Middle frontal gyrus (tissue), 1 donor: Measurements from ENCODE around the gene HCN3.
"Not testable (repeated sequence)": the region's sequence is repeated elsewhere in the genome, so short reads cannot be mapped to it uniquely, and the experiment has no call there.

Source experiments
- DNase-seq: peaks from one replicate; pipeline ENCODE4 v3.0.0-alpha.2; 2015; ENCODE audit warnings: low spot score; ENCODE audit errors: extremely low spot score

Gene HCN3

DNA sequence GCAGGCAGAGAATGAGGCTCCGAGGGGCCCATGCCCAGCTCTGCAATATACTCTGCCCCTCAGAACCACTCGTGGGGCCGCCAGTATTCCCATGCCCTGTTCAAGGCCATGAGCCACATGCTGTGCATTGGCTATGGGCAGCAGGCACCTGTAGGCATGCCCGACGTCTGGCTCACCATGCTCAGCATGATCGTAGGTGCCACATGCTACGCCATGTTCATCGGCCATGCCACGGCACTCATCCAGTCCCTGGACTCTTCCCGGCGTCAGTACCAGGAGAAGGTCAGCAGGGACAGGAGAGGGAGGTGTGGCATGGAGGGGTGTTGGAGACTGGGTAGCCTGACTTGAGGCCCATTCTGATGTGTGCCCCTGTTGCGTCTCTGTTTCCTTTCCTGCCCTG, 7.2 kb downstream of the HCN3 start:
- no peak for DNase-seq

DNA sequence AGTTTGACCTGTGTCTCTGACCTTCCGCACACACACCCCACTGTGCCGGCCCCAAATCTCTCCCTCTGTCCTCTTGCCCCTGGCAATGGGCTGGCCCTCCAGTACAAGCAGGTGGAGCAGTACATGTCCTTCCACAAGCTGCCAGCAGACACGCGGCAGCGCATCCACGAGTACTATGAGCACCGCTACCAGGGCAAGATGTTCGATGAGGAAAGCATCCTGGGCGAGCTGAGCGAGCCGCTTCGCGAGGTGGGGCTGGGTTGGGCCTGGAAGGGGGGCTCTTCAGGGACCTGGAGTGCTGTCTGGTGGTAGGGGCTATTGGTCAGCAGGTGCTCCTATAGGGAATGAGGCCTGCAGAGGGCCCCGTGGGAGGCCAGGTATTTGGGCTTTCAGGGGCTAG, 7.8 kb downstream of the HCN3 start:
- no peak for DNase-seq

DNA sequence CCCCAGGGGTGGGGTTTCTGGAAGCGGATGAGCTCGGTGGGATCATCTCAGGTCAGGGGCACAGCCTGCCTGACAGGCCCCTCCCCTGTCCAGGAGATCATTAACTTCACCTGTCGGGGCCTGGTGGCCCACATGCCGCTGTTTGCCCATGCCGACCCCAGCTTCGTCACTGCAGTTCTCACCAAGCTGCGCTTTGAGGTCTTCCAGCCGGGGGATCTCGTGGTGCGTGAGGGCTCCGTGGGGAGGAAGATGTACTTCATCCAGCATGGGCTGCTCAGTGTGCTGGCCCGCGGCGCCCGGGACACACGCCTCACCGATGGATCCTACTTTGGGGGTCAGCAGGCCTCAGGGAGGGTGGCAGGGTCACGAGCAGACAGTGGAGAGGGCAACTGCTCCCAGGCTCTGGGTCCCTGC, 8.4 kb downstream of the HCN3 start:
- DNase-seq: no peak

DNA sequence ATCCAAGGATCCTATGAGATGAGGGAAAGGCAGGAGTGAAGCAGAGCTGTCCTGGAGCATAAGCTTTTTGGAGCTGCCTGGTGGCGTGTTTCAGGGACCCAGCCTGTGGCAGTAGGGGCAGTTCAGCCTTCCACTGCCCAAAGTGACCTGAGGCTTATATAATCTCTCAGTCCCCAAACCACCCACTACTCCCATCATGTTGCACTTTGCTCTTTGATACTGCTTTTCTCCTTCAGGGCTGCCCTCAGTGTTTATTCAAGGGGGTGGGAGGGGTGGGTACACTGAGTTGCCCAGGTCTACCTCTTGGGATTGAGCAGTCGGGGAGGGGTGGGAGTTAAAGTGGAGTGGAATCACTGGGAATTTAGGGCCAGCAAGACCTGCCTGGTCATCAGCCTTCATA, 9.3 kb downstream of the HCN3 start:
- DNase-seq: no peak

DNA sequence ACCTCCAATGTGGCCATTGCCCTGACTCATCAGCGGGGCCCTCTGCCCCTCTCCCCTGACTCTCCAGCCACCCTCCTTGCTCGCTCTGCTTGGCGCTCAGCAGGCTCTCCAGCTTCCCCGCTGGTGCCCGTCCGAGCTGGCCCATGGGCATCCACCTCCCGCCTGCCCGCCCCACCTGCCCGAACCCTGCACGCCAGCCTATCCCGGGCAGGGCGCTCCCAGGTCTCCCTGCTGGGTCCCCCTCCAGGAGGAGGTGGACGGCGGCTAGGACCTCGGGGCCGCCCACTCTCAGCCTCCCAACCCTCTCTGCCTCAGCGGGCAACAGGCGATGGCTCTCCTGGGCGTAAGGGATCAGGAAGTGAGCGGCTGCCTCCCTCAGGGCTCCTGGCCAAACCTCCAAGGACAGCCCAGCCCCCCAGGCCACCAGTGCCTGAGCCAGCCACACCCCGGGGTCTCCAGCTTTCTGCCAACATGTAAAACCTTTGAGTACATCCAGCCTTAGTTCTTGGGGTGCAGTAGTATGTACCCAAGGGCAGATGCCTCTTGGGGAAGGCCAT, 10.8 kb downstream of the HCN3 start:
- DNase-seq: no peak

DNA sequence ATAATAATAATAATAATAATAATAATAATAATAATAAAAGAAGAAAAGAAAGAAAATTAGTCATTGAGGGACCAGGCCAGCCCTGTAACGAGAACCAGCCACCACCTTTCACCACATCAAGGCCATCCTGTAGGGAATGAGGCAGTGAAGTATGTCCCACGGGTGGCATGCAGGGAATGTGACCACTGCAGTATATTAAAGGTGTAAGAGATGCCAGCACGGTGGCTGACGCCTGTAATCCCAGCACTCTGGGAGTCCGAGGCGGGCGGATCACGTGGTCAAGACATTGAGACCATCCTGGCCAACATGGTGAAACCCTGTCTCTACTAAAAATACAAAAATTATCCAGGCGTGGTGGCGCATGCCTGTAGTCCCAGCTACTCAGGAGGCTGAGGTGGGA, 13.7 kb downstream of the HCN3 start:
- not testable (repeated sequence) for DNase-seq

DNA sequence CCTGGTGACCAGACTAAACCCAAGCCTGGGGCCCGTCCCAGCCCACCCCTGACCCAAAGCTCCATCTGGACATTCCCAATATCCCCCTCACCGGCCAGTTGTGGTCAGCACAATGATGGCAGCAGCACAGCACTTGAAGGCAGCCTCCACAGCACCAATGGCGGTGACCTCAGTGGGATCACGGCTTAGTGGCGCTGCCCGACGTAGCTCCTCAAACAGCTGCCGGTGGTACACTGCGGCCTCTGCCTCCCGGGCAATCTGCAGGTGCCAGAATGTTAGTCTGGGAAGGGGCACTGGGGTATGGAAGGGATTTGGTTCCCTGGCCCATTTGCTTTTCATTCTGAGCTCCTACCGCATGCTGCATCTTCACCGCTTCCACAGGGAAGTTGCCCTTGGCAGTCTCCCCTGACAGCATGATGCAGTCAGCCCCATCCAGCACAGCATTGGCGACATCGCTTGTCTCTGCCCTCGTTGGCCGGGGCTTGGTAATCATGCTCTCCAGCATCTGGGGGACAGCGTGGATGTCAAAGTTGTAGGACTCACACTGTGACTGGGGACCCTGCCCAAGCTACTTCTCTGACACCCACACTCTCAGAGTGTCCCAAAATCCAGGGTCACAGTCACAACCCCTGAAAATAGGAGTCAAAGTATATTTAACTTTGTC, 16.0 kb downstream of the HCN3 start:
- DNase-seq: no peak

DNA sequence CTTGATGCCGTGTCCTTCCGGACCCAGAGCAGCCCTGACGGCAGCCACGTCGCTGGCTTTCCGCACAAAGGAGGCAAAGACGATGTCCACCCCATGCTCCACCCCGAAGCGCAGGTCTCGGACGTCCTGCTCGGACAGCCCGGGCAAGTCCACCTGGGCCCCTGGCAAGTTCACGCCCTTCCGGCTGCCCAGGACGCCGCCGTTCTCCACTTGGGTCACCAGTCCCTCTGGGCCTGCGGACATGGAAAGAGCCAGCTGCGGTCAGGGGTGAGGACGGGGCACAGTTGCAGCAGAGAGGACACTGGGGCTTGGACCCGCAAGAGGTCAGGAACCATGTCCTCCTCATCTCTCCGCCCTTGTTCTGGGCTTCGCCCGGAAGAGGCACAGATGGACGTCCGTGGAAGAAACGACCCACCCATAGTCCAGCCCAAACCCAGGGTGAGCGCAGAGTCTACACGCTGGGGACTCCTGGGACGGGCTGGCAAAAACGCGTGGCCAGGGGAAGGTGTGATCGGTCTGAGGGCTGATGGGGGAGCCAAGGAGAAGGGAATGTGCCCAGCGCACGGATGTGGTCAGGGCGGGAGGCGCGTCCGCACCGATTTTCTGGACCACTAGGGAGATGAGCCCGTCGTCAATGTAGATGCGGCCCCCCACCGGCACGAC, 17.4 kb downstream of the HCN3 start:
- DNase-seq: no peak

DNA sequence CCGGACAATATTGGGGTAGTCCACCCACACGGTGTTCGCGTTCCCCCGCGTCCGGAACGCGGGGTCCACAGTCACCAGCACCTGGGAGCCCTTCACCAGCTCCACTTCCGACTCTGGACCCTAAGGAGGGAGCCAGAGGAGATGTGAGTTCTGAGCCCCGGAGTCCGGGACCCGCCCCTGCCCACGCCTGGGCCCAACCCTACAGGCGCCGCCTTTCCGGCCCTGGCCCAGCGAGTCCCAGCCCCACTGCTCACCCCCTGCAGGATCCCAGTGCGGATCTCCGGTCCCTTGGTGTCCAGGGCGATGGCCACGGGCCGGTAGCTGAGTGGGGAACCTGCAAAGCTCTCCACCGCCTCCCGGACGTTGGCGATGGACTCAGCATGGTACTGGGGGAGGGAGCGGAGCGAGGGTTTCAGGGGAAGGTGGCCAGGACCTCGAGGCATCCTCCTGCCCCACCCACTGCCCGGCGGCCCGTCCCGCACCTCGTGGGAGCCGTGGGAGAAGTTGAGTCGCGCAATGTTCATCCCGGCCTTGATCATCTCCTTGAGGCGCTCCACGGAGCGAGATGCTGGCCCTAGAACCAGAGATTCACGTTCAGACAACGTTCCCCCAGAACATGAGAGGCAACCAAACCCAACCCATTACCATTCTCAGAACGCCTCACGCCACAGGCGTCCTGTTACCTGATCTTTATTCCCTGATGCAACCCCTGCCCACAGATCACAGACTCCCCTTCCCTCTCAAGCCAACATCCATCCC, 18.1 kb downstream of the HCN3 start:
- no peak for DNase-seq

DNA sequence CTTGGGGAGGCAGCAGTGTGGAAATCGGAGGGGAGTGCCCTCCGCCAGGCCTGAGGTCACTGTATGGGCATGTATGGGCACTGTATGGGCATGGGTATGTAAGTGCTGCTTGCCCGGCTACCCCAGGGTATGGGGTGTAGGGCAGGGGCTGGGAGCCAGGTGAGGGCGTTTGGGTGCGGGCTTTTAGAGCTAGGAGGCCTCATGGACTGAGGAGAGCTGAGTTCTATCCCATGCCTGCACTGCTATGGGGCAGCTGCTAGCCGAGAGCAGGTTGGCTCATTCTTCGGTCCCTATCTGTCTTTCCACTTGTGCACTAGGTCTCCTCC, 18.6 kb downstream of the HCN3 start:
- no peak for DNase-seq

DNA sequence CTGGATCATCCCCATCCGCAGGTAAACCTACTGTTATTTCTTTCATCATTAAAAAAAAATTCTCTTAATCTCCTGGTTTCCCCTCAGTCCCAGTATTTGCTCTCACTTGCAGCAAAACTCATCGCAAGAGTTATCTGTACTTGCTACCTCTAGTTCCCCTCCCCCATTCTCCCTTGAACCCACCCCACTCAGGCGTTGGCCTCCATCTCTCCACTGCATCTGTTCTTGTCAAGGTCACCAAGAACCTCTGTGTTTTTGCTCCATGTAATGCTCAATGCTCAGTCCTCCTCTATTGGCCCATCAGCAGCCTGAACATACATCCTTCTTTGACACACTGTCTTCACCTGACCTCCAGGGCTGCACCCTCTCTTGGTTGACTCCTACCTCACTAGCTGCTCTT, 19.4 kb downstream of the HCN3 start:
- no peak for DNase-seq

DNA sequence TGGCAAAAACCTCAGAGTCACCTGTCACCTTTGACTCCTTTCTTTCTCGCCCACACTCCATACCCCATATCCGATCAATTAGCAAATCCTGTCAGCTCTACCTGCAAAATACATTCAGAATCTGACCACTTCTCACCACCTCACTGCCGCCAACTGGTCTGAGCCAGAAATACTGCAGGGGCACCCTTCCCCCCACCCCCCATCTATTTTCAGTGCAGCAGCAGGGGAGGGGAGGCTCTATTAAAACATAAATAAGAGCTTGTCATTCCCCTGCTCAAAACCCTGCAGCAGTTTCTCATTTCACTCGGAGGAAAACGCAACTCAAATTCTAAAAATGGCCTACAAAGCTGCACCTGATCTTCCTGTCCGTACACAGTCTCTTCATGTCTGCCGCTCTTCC, 20.1 kb downstream of the HCN3 start:
- DNase-seq: no peak

DNA sequence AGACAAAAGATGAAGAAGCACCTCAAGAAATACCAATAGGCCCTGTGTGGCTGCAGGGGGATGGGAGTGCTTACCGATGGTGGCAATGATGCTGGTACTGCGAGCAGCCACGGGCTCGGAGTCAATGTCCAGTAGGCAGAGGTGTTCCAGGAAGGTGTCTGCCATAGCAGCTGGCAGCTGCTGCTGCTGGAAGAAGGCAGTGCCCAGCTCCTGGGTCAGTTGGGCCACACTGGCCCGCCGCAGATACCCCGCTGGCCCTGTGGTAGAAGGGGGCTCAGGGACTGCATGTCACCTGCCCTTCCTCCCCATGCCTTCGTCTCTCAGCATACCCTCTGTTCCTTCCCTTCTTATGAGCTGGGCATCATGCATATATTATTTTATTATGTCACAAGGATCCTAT, 22.8 kb downstream of the HCN3 start:
- no peak for DNase-seq

DNA sequence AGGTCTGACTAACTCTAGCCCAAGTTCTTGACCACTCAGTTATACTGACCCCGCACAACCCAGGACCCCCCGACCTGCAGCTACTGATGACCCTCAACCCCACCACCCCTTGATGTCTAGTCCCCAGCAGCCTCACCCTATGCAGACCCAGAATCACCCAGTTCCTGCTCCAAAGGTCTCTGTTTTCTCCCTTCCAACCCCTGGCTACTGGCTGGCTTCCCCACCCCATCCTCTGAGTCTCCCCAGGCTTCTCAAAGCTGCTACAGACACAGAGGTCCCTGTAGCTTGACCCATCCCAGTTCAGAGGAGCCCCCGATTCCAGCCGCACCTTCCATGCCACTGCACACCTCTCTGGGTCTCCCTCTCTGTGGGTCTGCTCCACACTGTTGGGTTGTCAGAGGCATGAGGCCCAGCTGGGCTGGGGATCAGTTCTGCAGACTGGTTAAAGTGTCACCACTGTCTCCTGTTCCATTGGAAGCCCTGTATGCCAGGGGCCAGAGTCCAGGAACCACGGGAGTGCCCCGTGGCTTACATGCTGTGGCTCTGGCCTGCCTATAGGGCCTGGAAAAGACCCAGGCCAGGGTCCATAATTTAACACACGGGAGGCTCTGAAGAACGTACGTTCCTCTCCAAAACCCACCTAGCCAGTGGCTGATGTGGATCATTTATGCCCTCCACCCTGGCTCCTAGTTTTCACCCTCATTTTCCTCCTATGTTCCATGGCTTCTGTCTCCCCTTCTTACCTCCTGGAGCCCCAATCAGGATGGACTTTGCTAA, 23.5 kb downstream of the HCN3 start:
- DNase-seq: no peak

DNA sequence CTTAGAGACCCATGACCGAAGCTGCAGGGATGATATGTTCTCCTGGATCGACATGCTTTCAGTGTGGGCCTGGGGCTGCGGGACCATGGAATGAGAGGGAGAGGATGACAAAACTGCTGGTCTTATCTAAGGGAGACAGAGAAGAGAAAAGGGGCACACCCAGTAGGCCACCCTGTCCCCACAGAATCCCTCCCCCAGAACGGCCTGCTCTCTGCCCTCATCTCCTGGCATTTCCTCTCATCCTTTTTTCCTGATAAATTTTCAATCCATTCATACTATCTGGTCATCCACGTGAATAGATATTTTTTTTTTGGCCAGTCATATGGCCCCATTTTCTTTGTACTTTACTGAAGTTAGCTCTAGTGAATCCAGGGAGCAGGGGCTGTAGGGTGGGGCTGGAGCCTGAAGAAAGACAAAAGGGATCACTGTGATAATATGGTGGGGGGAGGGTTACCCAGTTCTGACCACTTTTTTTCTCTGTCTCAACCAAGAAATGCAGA, 24.1 kb downstream of the HCN3 start, which contains the start of gene PKLR:
TSS of gene PKLR (minus strand) at position 97 of the 500 bp plus-strand sequence. CDS start at position 54, 43 bp downstream.
- no peak for DNase-seq

DNA sequence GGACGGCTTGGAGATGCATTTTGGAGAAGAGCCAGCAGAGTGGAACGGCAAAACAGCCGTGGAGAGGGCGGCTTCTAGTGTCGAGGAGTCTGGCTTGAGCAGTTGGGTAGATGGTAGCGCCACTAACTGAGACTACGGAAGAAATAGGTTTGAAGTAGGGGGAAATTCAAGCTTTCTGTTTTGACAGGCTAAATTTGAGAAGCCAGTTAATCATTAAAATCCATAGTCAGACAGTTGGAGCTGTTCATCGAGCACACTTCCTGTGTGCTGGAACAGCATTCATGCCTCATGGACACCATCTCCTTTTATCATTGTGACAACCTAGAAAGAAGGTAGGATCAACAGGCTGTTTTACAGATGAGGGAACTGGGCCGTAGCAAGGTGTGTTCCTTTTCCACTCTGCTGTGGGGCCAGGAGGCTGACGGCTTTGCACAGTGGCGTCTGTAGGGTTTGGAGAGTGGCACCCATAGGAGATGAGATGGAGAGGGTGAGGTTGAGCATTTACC, 27.3 kb downstream of the HCN3 start:
- DNase-seq: no peak

DNA sequence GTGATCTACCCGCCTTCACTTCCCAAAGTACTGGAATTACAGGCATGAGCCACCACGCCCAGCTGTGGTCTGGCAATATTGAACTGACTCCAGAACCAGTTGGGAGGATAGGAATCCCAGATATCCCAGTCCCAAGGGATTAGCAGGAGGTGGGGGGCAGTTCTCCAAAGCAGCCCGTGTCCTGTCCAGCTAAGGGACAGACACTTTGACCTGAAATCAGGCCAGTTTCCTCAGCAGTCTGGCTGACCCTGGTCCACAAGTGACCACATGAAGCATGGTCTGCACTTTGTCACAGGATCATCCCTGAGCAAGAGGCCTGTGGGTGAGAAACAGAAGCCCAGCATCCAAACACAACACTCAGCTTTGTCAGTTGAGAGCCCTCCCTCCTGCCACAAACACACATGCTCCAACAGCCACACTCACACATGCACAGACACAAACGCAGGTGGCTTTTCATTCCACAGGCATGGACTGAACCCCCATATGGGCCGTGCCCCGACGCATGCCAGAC, 28.7 kb downstream of the HCN3 start:
- no peak for DNase-seq

DNA sequence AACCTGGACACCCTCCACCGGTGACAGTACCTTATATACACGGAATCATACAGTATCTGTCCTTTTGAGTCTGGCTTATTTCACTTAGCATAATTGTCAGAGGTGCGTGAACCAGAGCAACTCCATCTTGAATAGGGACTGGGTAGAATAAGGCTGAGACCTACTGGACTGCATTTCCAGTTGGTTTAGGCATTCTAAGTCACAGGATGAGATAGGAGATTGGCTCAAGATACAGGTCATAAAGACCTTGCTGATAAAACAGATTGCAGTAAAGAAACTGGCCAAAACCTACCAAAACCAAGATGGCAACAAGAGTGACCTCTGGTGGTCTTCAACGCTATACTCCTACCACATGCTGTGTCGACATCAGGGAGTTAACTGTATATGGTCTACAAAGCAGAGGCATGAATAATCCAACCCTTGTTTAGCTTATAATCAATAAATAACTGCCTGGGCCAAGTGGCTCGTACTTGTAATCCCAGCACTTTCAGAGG, 30.0 kb downstream of the HCN3 start:
- DNase-seq: no peak

DNA sequence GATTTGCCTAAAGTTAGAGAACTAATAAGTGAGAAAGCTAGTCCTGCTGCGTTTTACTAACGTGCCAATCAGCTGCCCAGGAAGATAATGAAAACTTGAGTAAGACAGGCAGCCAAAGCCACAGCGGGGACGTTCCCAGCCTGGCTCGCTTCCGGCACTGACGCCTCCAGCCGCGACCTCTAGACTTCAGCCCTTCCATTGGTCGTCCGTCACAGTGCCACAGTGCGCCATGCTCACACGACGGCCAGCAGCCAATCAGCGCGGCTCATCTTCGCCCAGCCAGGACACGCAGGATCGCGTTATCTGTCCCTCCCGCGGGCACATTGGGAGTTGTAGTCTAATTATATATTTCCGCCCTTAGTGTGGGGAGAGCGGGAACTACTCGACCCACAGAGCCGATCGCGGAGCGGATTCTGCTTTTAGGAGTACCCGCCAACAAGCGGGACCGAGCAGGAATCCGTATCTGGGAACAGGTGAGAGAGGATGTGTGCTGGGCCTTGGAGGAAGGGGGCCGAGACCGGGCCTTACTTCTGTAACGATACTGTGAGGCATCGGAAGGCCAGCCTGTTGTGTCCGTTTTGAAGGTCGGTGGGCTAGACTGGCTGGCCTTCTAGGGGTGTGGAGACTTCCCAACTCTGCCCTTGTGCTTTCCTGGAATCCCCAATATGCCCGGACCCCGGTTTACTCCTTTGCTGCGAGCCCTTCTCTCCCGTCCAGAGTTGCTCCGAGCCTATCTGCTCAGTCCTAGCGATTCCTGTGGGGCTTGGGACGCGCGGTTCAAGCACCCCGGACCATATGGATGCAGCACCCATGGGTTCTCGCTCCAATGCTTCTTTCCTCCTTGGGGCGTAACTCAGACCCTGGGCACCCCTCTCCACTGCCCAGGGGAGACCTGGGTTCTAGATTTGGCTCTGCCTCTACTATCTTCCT, 31.5 kb downstream of the HCN3 start, which contains the start of gene FDPS:
TSS of gene FDPS (plus strand) at position 374 of the 930 bp plus-strand sequence. CDS start 924 bp downstream, outside the sequence.
- peak; percentile 99 for DNase-seq
